GM20000 (cell line): ENCODE measurements around the gene TRMT2A.

Experiments used
- DNase-seq: peaks from one replicate; pipeline ENCODE4 v3.0.0; 2012; ENCODE audit warnings: low spot score
- CTCF ChIP-seq: IDR thresholded peaks from 2 replicates; pipeline ENCODE4 v1.5.1; 2012; ENCODE audit warnings: mild to moderate bottlenecking, control low read depth; ENCODE audit errors: extremely low read depth, missing control alignments

TRMT2A gene

DNA sequence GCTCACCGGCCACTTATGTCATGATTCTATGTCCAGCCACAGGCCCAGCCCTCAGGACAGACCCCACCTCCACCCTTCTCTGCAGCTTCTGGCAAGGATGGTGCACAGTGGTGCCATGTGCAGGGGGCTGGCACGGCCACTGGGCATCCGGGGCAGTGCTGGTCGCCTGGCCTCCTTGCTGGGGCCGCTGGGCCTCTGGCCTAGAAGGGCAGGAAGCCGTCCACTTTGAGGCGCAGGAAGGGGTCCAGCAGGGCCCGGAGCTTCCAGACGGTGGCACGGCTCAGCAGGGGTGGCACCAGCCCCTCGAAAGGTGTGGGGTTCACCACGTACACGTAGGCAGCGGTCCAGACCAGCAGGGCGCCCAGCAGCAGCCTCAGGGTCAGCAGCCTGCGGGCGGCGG lies 31.4 kb upstream of the TRMT2A start:
- no peak for DNase-seq
- no peak for TF ChIP-seq CTCF

- TF ChIP-seq CTCF = no peak
- DNase-seq = no peak
Measured at GRCh38 chr22:20147237-20147988, 30.4 kb upstream of the TRMT2A start.

DNA sequence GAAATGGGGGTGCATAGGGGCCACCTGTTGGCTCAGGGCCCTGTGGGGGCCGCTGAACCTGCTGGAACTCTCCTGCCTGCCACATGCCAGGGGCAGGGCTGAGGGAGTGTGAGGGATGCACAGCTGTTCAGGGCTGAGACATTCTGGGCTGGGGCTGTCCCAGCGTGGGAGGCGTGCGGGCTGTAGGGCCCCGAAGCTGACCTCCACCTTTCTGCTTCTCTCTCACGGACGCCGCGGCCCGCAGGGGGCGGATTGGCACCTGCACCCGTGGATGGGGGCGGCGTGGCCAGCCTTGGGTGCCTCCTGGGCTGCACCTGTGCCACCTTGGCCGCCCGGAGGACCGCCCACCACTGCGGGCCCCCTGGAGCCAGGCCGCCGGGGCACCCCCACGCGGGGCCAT lies 29.8 kb upstream of the TRMT2A start:
- TF ChIP-seq CTCF = no peak
- DNase-seq = peak; percentile 80

- no peak for DNase-seq
- TF ChIP-seq CTCF = no peak
Measured at GRCh38 chr22:20145832-20146223, 28.8 kb upstream of the TRMT2A start.

- no peak for TF ChIP-seq CTCF
- no peak for DNase-seq
Measured at GRCh38 chr22:20145206-20145831, 28.3 kb upstream of the TRMT2A start.

DNA sequence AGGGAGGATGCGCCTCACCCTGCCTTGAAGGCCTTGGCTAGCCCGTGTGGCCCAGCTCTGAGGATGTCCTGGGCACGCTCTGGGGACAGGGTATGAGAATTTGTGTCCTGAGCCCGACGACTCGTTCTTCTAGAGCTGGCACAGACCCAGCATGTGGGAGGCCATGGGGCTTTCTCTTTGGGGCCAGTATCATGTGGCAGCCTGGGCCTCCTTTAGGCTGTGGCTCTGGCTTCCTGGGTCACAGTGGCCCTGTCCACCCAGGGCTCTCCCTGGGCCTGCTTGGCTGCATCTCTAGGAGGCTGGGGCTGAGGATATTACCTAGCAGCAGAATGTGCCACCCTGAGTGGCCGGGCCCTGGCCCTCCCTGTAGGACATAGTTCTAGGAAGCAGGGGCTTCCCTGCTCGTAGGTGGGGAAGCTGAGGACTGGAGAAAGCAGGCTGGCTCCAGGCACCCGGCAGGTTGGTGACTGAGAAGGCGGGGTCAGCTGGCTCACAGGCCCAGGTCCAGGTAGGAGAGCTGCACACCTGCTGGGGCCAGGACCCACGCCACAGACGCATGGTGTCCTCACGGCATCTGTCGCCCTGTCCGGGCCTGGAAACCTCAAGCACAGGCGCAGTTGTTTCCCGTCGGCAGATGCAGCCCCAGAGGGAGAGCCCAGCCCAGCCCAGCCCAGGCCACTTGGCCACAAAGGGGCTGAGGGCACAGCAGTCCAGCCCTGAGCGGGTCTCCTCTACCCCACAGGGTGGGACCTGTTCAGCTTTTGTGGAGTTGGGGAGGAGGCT lies 27.0 kb upstream of the TRMT2A start:
- no peak for DNase-seq
- no peak for TF ChIP-seq CTCF
